ENCODE data around the gene MDH1B. TPM values are rescaled to one million over a fixed set of nuclear protein-coding genes. Genes with fewer than 3 reads are reported as not detected.
"Not testable (repeated sequence)": the region's sequence is repeated elsewhere in the genome, so short reads cannot be mapped to it uniquely, and the experiment has no call there.

The MDH1B gene
- total RNA-seq: under 1 TPM; 0.29 to 0.76 (median 0.53) TPM

- Mint-ChIP-seq H3K4me3 (peak within 1 kb of the TSS; percentile 95), H3K27me3 (ENCODE audit: low read depth) (peaks cover 2% of the 10 kb centered on the region), H3K9me3 (no peaks in the 10 kb centered on the region), H3K4me1 (ENCODE audit: low read depth) (peaks cover 32% of the 10 kb centered on the region), H3K36me3 (ENCODE audit: insufficient read depth) (peaks cover 20% of the 10 kb centered on the region)
- DNase-seq (peak; percentile 73), ATAC-seq (peak; percentile 86 to 90)
Measured at GRCh38 chr2:206765242-206766056, at the start of gene MDH1B, which contains the start of gene FASTKD2. Gene MDH1B (minus strand): TSS chr2:206765328. CDS start chr2:206765271, 57 bp downstream. Gene FASTKD2 (plus strand): TSS chr2:206765606. CDS start chr2:206766694, 1,088 bp downstream.

GRCh38 chr2:206814498-206814897 lies 49.4 kb upstream of the MDH1B start:
- H3K4me3 Mint-ChIP-seq: no peak overlapping the region
- no peaks in the 10 kb centered on the region for H3K9me3 Mint-ChIP-seq
- no peaks in the 10 kb centered on the region for H3K4me1 Mint-ChIP-seq (ENCODE audit: low read depth)
- DNase-seq (no peak), ATAC-seq (no peak)
- H3K27me3 Mint-ChIP-seq (ENCODE audit: low read depth): no peaks in the 10 kb centered on the region
- H3K36me3 Mint-ChIP-seq (ENCODE audit: insufficient read depth): no peaks in the 10 kb centered on the region

- H3K4me3 Mint-ChIP-seq; H3K36me3 Mint-ChIP-seq (ENCODE audit: insufficient read depth); DNase-seq; H3K9me3 Mint-ChIP-seq; H3K27me3 Mint-ChIP-seq (ENCODE audit: low read depth); ATAC-seq; H3K4me1 Mint-ChIP-seq (ENCODE audit: low read depth): not testable (repeated sequence)
Measured at GRCh38 chr2:206812471-206812870, 47.3 kb upstream of the MDH1B start.

GRCh38 chr2:206807624-206808023 lies 42.5 kb upstream of the MDH1B start:
- not testable (repeated sequence) for ATAC-seq; H3K4me1 Mint-ChIP-seq (ENCODE audit: low read depth); H3K36me3 Mint-ChIP-seq (ENCODE audit: insufficient read depth); DNase-seq; H3K4me3 Mint-ChIP-seq; H3K9me3 Mint-ChIP-seq; H3K27me3 Mint-ChIP-seq (ENCODE audit: low read depth)

GRCh38 chr2:206805887-206806607 lies 40.9 kb upstream of the MDH1B start:
- H3K36me3 Mint-ChIP-seq (ENCODE audit: insufficient read depth): peaks cover 7% of the 10 kb centered on the region
- ATAC-seq (no peak), DNase-seq (no peak)
- H3K9me3 Mint-ChIP-seq: no peaks in the 10 kb centered on the region
- no peak overlapping the region for H3K4me3 Mint-ChIP-seq
- no peaks in the 10 kb centered on the region for H3K4me1 Mint-ChIP-seq (ENCODE audit: low read depth)
- H3K27me3 Mint-ChIP-seq (ENCODE audit: low read depth): no peaks in the 10 kb centered on the region

GRCh38 chr2:206804326-206804725 lies 39.2 kb upstream of the MDH1B start:
- Mint-ChIP-seq H3K36me3 (ENCODE audit: insufficient read depth) (peaks cover 7% of the 10 kb centered on the region), H3K27me3 (ENCODE audit: low read depth) (no peaks in the 10 kb centered on the region), H3K4me1 (ENCODE audit: low read depth) (peaks cover 9% of the 10 kb centered on the region), H3K4me3 (no peak overlapping the region), H3K9me3 (no peaks in the 10 kb centered on the region)
- no peak for ATAC-seq
- no peak for DNase-seq

GRCh38 chr2:206802654-206803514 lies 37.8 kb upstream of the MDH1B start:
- peaks cover 9% of the 10 kb centered on the region for H3K36me3 Mint-ChIP-seq (ENCODE audit: insufficient read depth)
- H3K4me1 Mint-ChIP-seq (ENCODE audit: low read depth): peaks cover 20% of the 10 kb centered on the region
- H3K9me3 Mint-ChIP-seq: no peaks in the 10 kb centered on the region
- no peak overlapping the region for H3K4me3 Mint-ChIP-seq
- DNase-seq (no peak), ATAC-seq (no peak)
- no peaks in the 10 kb centered on the region for H3K27me3 Mint-ChIP-seq (ENCODE audit: low read depth)

GRCh38 chr2:206801418-206802189 lies 36.5 kb upstream of the MDH1B start:
- ATAC-seq (no peak), DNase-seq (no peak)
- H3K36me3 Mint-ChIP-seq (ENCODE audit: insufficient read depth): peaks cover 10% of the 10 kb centered on the region
- peaks cover 26% of the 10 kb centered on the region for H3K4me1 Mint-ChIP-seq (ENCODE audit: low read depth)
- no peak overlapping the region for H3K4me3 Mint-ChIP-seq
- H3K27me3 Mint-ChIP-seq (ENCODE audit: low read depth): no peaks in the 10 kb centered on the region
- no peaks in the 10 kb centered on the region for H3K9me3 Mint-ChIP-seq

GRCh38 chr2:206800506-206801417 lies 35.6 kb upstream of the MDH1B start:
- Mint-ChIP-seq H3K4me1 (ENCODE audit: low read depth) (peaks cover 26% of the 10 kb centered on the region), H3K36me3 (ENCODE audit: insufficient read depth) (peaks cover 10% of the 10 kb centered on the region), H3K9me3 (no peaks in the 10 kb centered on the region), H3K27me3 (ENCODE audit: low read depth) (no peaks in the 10 kb centered on the region), H3K4me3 (peak overlapping the region; percentile 52)
- DNase-seq (peak; percentile 13), ATAC-seq (peak; percentile 38 to 53)

GRCh38 chr2:206799083-206799482 lies 34.0 kb upstream of the MDH1B start:
- Mint-ChIP-seq H3K4me3 (no peak overlapping the region), H3K4me1 (ENCODE audit: low read depth) (peaks cover 26% of the 10 kb centered on the region), H3K9me3 (no peaks in the 10 kb centered on the region), H3K36me3 (ENCODE audit: insufficient read depth) (peaks cover 12% of the 10 kb centered on the region), H3K27me3 (ENCODE audit: low read depth) (no peaks in the 10 kb centered on the region)
- ATAC-seq: peak; percentile 47 to 72
- DNase-seq: no peak

GRCh38 chr2:206798000-206798399 lies 32.9 kb upstream of the MDH1B start:
- H3K27me3 Mint-ChIP-seq (ENCODE audit: low read depth): no peaks in the 10 kb centered on the region
- ATAC-seq: peak; percentile 51 to 56
- H3K4me1 Mint-ChIP-seq (ENCODE audit: low read depth): peaks cover 26% of the 10 kb centered on the region
- no peak overlapping the region for H3K4me3 Mint-ChIP-seq
- no peaks in the 10 kb centered on the region for H3K9me3 Mint-ChIP-seq
- DNase-seq: no peak
- H3K36me3 Mint-ChIP-seq (ENCODE audit: insufficient read depth): peaks cover 11% of the 10 kb centered on the region

- ATAC-seq (no peak), DNase-seq (no peak)
- Mint-ChIP-seq H3K27me3 (ENCODE audit: low read depth) (no peaks in the 10 kb centered on the region), H3K4me1 (ENCODE audit: low read depth) (peaks cover 26% of the 10 kb centered on the region), H3K36me3 (ENCODE audit: insufficient read depth) (peaks cover 13% of the 10 kb centered on the region), H3K9me3 (no peaks in the 10 kb centered on the region), H3K4me3 (no peak overlapping the region)
Measured at GRCh38 chr2:206797376-206797775, 32.2 kb upstream of the MDH1B start.

- Mint-ChIP-seq H3K27me3 (ENCODE audit: low read depth) (no peaks in the 10 kb centered on the region), H3K36me3 (ENCODE audit: insufficient read depth) (peaks cover 30% of the 10 kb centered on the region)
- ATAC-seq: no peak
Measured at GRCh38 chr2:206792645-206793044, 27.5 kb upstream of the MDH1B start.

More at GRCh38 chr2:206792645-206793044, 27.5 kb upstream of the MDH1B start:
- no peak for DNase-seq
- H3K4me1 Mint-ChIP-seq (ENCODE audit: low read depth): peaks cover 4% of the 10 kb centered on the region
- H3K9me3 Mint-ChIP-seq: no peaks in the 10 kb centered on the region
- no peak overlapping the region for H3K4me3 Mint-ChIP-seq
